K562 (cell line): ENCODE results near the gene MAML3. TPM values are rescaled to one million over a fixed set of nuclear protein-coding genes. Genes with fewer than 3 reads are reported as not detected.

Experiments
- ATAC-seq: fragments of 200-7000 bp; cut with Tn5 transposase; 3 replicates; pipeline ENCODE4 v1.9.1; 2020; ENCODE audit warnings: moderate library complexity
- BruUV-seq: library from RNA; stranded (reverse); fragments of 400-500 nt; replicated peaks from 2 replicates; lab custom pipeline; 2021; lab: Mats Ljungman, UMichigan
- CTCF ChIA-PET: fragments of 300-600 bp; formaldehyde crosslinking; extraction: SDS; loops from one replicate; lab custom pipeline; 2021; ENCODE audit warnings: low intra/inter-chr PET ratio; lab: Yijun Ruan, JAX
- POLR2A ChIA-PET: fragments of 300-600, 350-650 bp; sonication (Branson Sonifier 250); formaldehyde crosslinking; extraction: SDS; loops from one replicate; lab custom pipeline; 2021; ENCODE audit warnings: antibody characterized with exemption, inconsistent platforms; lab: Yijun Ruan, JAX
- DNase-seq, 4 experiments: peaks; one replicate each; pipeline versions ENCODE4 v3.0.0 to v3.0.0-alpha.2; 2011 to 2018; ENCODE audit warnings: low spot score in 3 of 4, mixed read lengths in 3 of 4; ENCODE audit errors: extremely low read depth in 1 of 4
- FAIRE-seq: peaks from 2 replicates; lab custom pipeline; 2011; peaks lifted over from hg19 to GRCh38; lab: Jason Lieb, UNC
- H2AFZ ChIP-seq: 2 replicates; pipeline ENCODE4 v1.6.0; 2011; ENCODE audit warnings: low read depth, low read length, control low read depth, inconsistent platforms
- H3K27ac ChIP-seq: fragments of 200-600 bp; 3 replicates; pipeline ENCODE4 v1.8.0; 2011; ENCODE audit warnings: low read depth, mild to moderate bottlenecking, control low read depth, inconsistent platforms, low read length, moderate library complexity, mixed read lengths; ENCODE audit errors: extremely low read depth
- H3K27me3 ChIP-seq, 2 experiments: fragments of 300-600 bp in 1 of 2; 2 replicates in 1 of 2; 3 replicates in 1 of 2; pipeline versions ENCODE4 v1.6.0 to v1.8.0; 2011; ENCODE audit warnings: inconsistent platforms in 2 of 2, low read length in 2 of 2, mild to moderate bottlenecking in 1 of 2, mixed read lengths in 1 of 2, moderate library complexity in 1 of 2; ENCODE audit not compliant: control insufficient read depth in 2 of 2, insufficient read depth in 2 of 2
- H3K36me3 ChIP-seq: fragments of 300-600 bp; 3 replicates; pipeline ENCODE4 v1.8.0; 2011; ENCODE audit warnings: mild to moderate bottlenecking, low read length, inconsistent platforms; ENCODE audit not compliant: control insufficient read depth, insufficient read depth
- H3K4me1 ChIP-seq, 2 experiments: fragments of 200-600 bp in 1 of 2; replicated peaks in 1 of 2; 2 replicates in 1 of 2; 3 replicates in 1 of 2; pipeline versions ENCODE4 v1.5.1 to v1.8.0; 2011; ENCODE audit warnings: inconsistent platforms in 2 of 2, low read length in 2 of 2, mild to moderate bottlenecking in 1 of 2, mixed read lengths in 1 of 2, moderate library complexity in 1 of 2; ENCODE audit not compliant: control insufficient read depth in 2 of 2, insufficient read depth in 2 of 2
- H3K4me2 ChIP-seq: 2 replicates; pipeline ENCODE4 v1.6.1; 2011; ENCODE audit warnings: low read length, control low read depth, inconsistent platforms, mixed read lengths; ENCODE audit not compliant: insufficient read depth
- H3K4me3 ChIP-seq: fragments of 200-600 bp; sonication (generic), shearing (Covaris generic); 2 replicates; pipeline ENCODE4 v1.5.1; 2016; ENCODE audit warnings: control low read depth, inconsistent platforms
- H3K79me2 ChIP-seq: fragments of 200-600 bp; 3 replicates; pipeline ENCODE4 v1.8.0; 2011; ENCODE audit warnings: low read length, inconsistent platforms; ENCODE audit not compliant: control insufficient read depth, insufficient read depth
- H3K9ac ChIP-seq, 2 experiments: 2 replicates each; pipeline versions ENCODE4 v1.6.0 to v1.6.1; 2011; ENCODE audit warnings: low read depth in 2 of 2, low read length in 2 of 2, control low read depth in 1 of 2, inconsistent platforms in 1 of 2, mild to moderate bottlenecking in 1 of 2, mixed read lengths in 1 of 2; ENCODE audit not compliant: insufficient read depth in 1 of 2
- H3K9me1 ChIP-seq: one replicate; pipeline ENCODE4 v1.6.0; 2011; ENCODE audit warnings: inconsistent platforms, mild to moderate bottlenecking, low read length, moderate library complexity; ENCODE audit not compliant: control insufficient read depth, insufficient read depth
- H3K9me3 ChIP-seq: replicated peaks from 2 replicates; pipeline ENCODE4 v1.5.1; 2011; ENCODE audit warnings: low read depth, low read length, inconsistent platforms; ENCODE audit not compliant: control insufficient read depth, insufficient read depth
- H4K20me1 ChIP-seq: replicated peaks from 2 replicates; pipeline ENCODE4 v1.6.1; 2011; ENCODE audit warnings: low read length, inconsistent platforms, mixed read lengths; ENCODE audit not compliant: control insufficient read depth, insufficient read depth
- CHD2 ChIP-seq: IDR thresholded peaks from 2 replicates; pipeline ENCODE4 v1.6.1; 2011; ENCODE audit warnings: low read depth, low read length
- JUND ChIP-seq, 2 experiments: IDR thresholded peaks; 2 replicates in 1 of 2; 3 replicates in 1 of 2; pipeline ENCODE4 v1.6.1; 2011; ENCODE audit warnings: borderline replicate concordance in 2 of 2, low read depth in 2 of 2, low read length in 2 of 2, improper control_type of control experiment in 1 of 2, missing biosample characterization in 1 of 2, missing genetic modification characterization in 1 of 2, missing genetic modification reagents in 1 of 2
- NBN ChIP-seq: fragments of 450-650 bp; IDR thresholded peaks from 2 replicates; pipeline ENCODE4 v1.6.1; 2016; ENCODE audit warnings: low read depth, mild to moderate bottlenecking
- NR2C2 ChIP-seq, 2 experiments: fragments of 200-800 bp in 1 of 2; sonication (Bioruptor generic) in 1 of 2; sonication (generic) in 1 of 2; formaldehyde crosslinking in 1 of 2; IDR thresholded peaks; 2 replicates each; pipeline versions ENCODE4 v1.6.1 to v1.8.0; 2016 to 2022; ENCODE audit warnings: mild to moderate bottlenecking in 1 of 2, missing compliant biosample characterization in 1 of 2, missing genetic modification characterization in 1 of 2, missing genetic modification reagents in 1 of 2
- PHB ChIP-seq: fragments of 250-450 bp; sonication (Bioruptor Pico); IDR thresholded peaks from 2 replicates; pipeline ENCODE4 v1.5.0; 2021
- RBM15 ChIP-seq: fragments of 200-400 bp; formaldehyde crosslinking; IDR thresholded peaks from 2 replicates; pipeline ENCODE4 v1.6.1; 2018; ENCODE audit warnings: mild to moderate bottlenecking, low read length, moderate library complexity; ENCODE audit not compliant: insufficient read depth
- RBM34 ChIP-seq: fragments of 200-400 bp; formaldehyde crosslinking; IDR thresholded peaks from 2 replicates; pipeline ENCODE4 v1.6.1; 2018; ENCODE audit warnings: low read length, borderline replicate concordance; ENCODE audit not compliant: insufficient read depth
- SPI1 ChIP-seq: IDR thresholded peaks from 2 replicates; pipeline ENCODE4 v1.6.1; 2011; ENCODE audit warnings: low read depth, low read length, control low read depth, borderline replicate concordance
- SREBF1 ChIP-seq: fragments of 150-350 bp; IDR thresholded peaks from 2 replicates; pipeline ENCODE4 v1.6.1; 2014; ENCODE audit warnings: antibody characterized with exemption, low read depth, low read length, borderline replicate concordance
- ZNF778 ChIP-seq: fragments of 450-650 bp; formaldehyde crosslinking; IDR thresholded peaks from 2 replicates; pipeline ENCODE4 v1.4.0; 2020; ENCODE audit warnings: mild to moderate bottlenecking, moderate library complexity
- WGBS: fragments of 100-300 bp; shearing (Covaris generic); methylation state at CpG from one replicate; pipeline ENCODE4 v1.1.6; 2016; ENCODE audit warnings: low coverage, mixed read lengths; ENCODE audit not compliant: insufficient coverage; ENCODE audit errors: missing lambda C conversion rate; 5-methylcytosine and 5-hydroxymethylcytosine counted together
- in situ Hi-C: fragments of 300-500 bp; cut with MboI; formaldehyde crosslinking; loops from 4 replicates; pipeline ENCODE4 v1.15.0; 2018; ENCODE audit warnings: inconsistent platforms, mixed read lengths
- intact Hi-C: fragments of 100-400 bp; cut with micrococcal nuclease; formaldehyde crosslinking; loops from 2 replicates; pipeline ENCODE4 v1.14.2; 2022
- polyA plus RNA-seq, 8 experiments: library from polyadenylated mRNA; depleted of rRNA in 4 of 8; stranded (reverse) in 5 of 8; unstranded in 3 of 8; fragments of >200 nt; fragmentation: Nextera tagmentation in 2 of 8; fragmentation: Illumina TruSeq in 1 of 8; extraction: Ambion mirVana in 2 of 8; extraction: Trizol in 1 of 8; gene quantifications; 2 replicates each; pipeline versions ENCODE4 v1.2.1 to v1.2.3, GENCODE V29; 2011 to 2014; ENCODE audit warnings: inconsistent platforms in 1 of 8, missing spikeins in 1 of 8
- total RNA-seq, 7 experiments: library from RNA; depleted of rRNA in 6 of 7; stranded (reverse); fragments of >200 nt in 6 of 7; fragmentation: Illumina TruSeq in 2 of 7; extraction: Trizol in 2 of 7; gene quantifications; 2 replicates each; pipeline versions ENCODE4 v1.2.1 to v1.2.3, GENCODE V29; 2011 to 2021; ENCODE audit warnings: low replicate concordance in 1 of 7
- TF ChIP-seq, protein P1 (sequence below), 2 experiments: fragments of 450-650 bp in 1 of 2; sonication (generic) in 1 of 2; formaldehyde crosslinking; conservative IDR thresholded peaks; 2 replicates each; pipeline versions ENCODE4 v1.4.0 to v1.8.1; 2020 to 2022; ENCODE audit warnings: mild to moderate bottlenecking in 1 of 2, missing genetic modification reagents in 1 of 2
- TF ChIP-seq, protein P2 (sequence below): sonication (generic); formaldehyde crosslinking; IDR thresholded peaks from 2 replicates; pipeline ENCODE4 v1.8.0; 2023; ENCODE audit warnings: mild to moderate bottlenecking, missing genetic modification reagents
- TF ChIP-seq, protein P3 (sequence below): fragments of 450-650 bp; conservative IDR thresholded peaks from 2 replicates; pipeline ENCODE4 v1.6.1; 2016; ENCODE audit warnings: missing genetic modification characterization, low read depth, mild to moderate bottlenecking, missing compliant biosample characterization, moderate library complexity
- TF ChIP-seq, protein P4 (sequence below): sonication (generic); formaldehyde crosslinking; IDR thresholded peaks from 2 replicates; pipeline ENCODE4 v1.8.1; 2023; ENCODE audit warnings: mild to moderate bottlenecking, missing genetic modification reagents

The MAML3 gene
- total and polyA plus RNA-seq, 9 of the 15 experiments (the other 6 are each of a cell fraction or from before 2014, with no cell fraction given), result 0.01 to 0.55 (median 0.25) TPM

DNA sequence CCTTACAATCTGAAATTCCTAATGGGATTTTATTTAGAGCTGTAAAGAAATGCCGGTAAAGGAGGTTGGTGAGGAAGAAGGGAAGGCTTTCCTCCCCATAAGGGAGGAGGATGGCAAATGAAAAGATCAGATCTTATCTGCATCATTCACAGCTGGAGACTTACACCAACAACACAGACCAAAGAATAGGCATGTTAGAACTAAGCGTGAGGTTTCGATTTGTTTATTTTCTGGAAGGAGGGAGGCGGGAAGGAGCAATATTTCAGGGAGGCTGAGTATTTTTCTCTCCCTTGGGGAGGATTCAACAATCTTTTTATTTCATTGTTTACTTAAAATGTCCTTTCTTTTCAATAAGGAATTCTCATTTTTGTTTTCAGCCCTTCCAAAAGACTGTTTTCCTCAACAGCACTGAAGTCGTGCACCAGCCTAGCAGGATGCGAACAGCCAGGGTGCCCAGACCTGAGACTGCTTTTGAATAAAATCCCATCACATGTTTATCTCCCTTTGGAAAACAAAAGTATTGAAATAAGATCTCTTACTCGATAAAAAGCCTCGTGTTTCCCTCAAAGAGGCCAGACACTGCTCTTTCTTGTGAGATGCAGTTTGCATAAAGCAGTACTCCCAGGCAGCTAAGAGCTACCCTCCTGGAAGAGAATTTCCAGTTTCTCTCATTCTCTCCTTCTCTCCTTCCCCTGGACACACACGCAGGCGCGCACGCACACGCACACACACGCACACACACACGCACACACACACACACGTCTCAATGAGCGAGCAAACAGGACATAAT is 252.3 kb downstream of the MAML3 start (continued):
- no peak for TF ChIP-seq SPI1
- TF ChIP-seq, protein P1, sequence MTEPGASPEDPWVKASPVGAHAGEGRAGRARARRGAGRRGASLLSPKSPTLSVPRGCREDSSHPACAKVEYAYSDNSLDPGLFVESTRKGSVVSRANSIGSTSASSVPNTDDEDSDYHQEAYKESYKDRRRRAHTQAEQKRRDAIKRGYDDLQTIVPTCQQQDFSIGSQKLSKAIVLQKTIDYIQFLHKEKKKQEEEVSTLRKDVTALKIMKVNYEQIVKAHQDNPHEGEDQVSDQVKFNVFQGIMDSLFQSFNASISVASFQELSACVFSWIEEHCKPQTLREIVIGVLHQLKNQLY (CRISPR knock-in tag; conservative IDR thresholded peaks at IDR 0.05), result no peak

DNA sequence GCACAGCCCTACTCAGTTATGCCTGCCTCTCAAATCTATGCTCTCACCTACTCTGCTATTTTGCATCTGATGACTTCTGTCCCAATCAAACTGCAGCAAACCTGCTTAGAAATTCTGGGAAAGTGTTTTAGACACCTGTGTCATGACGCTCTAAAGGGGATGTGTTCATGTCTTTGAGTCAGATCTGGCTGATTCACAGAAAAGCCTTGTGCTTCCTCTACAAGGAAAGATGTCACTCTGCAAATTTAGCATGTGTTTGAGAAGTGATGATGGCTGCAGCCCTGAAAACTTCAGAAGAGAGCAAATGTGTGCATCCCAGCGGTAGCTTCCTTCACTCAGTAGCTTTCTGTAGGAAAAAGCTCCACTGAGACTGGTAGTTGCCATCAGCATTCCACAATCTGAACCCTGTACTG is 253.0 kb downstream of the MAML3 start:
- Histone ChIP-seq H3K4me1 (no peaks in the 10 kb centered on the region), H3K36me3 (no peaks in the 10 kb centered on the region), H2AFZ (no peak overlapping the region), H3K4me3 (no peak overlapping the region), H3K9ac (no peak overlapping the region), H3K9me3 (no peaks in the 10 kb centered on the region), H3K9me1 (no peaks in the 10 kb centered on the region), H3K27ac (no peak overlapping the region), H4K20me1 (no peaks in the 10 kb centered on the region), H3K4me2 (no peak overlapping the region), H3K79me2 (no peaks in the 10 kb centered on the region), H3K27me3 (peaks cover 7 to 13% of the 10 kb centered on the region in 2 experiments)
- ATAC-seq, result no peak
- ChIA-PET POLR2A (no interaction called here), CTCF (no interaction called here)
- FAIRE-seq, result no peak
- no TSS peak for BruUV-seq
- intact Hi-C loops (no loop called here), in situ Hi-C loops (no loop called here)
- no peak for TF ChIP-seq NBN
- no peak for TF ChIP-seq JUND (IDR thresholded peaks at IDR 0.05; ENCODE audit: borderline replicate concordance, low read depth, low read length)
- TF ChIP-seq JUND (tag; IDR thresholded peaks at IDR 0.05; ENCODE audit: borderline replicate concordance, low read depth, low read length), result no peak
- TF ChIP-seq PHB (CRISPR knock-in tag), result no peak
- TF ChIP-seq, protein P2, sequence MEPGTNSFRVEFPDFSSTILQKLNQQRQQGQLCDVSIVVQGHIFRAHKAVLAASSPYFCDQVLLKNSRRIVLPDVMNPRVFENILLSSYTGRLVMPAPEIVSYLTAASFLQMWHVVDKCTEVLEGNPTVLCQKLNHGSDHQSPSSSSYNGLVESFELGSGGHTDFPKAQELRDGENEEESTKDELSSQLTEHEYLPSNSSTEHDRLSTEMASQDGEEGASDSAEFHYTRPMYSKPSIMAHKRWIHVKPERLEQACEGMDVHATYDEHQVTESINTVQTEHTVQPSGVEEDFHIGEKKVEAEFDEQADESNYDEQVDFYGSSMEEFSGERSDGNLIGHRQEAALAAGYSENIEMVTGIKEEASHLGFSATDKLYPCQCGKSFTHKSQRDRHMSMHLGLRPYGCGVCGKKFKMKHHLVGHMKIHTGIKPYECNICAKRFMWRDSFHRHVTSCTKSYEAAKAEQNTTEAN, result no peak
- no peak for TF ChIP-seq CHD2
- TF ChIP-seq ZNF778 (CRISPR knock-in tag), result no peak
- TF ChIP-seq SREBF1, result no peak
- TF ChIP-seq RBM34, result no peak
- TF ChIP-seq, protein P3, sequence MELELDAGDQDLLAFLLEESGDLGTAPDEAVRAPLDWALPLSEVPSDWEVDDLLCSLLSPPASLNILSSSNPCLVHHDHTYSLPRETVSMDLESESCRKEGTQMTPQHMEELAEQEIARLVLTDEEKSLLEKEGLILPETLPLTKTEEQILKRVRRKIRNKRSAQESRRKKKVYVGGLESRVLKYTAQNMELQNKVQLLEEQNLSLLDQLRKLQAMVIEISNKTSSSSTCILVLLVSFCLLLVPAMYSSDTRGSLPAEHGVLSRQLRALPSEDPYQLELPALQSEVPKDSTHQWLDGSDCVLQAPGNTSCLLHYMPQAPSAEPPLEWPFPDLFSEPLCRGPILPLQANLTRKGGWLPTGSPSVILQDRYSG (tag), result no peak
- no peak for TF ChIP-seq NR2C2 (CRISPR knock-in tag; IDR thresholded peaks at IDR 0.05)
- TF ChIP-seq NR2C2 (tag; IDR thresholded peaks at IDR 0.05), result no peak
- TF ChIP-seq, protein P4, sequence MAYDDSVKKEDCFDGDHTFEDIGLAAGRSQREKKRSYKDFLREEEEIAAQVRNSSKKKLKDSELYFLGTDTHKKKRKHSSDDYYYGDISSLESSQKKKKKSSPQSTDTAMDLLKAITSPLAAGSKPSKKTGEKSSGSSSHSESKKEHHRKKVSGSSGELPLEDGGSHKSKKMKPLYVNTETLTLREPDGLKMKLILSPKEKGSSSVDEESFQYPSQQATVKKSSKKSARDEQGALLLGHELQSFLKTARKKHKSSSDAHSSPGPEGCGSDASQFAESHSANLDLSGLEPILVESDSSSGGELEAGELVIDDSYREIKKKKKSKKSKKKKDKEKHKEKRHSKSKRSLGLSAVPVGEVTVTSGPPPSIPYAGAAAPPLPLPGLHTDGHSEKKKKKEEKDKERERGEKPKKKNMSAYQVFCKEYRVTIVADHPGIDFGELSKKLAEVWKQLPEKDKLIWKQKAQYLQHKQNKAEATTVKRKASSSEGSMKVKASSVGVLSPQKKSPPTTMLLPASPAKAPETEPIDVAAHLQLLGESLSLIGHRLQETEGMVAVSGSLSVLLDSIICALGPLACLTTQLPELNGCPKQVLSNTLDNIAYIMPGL (CRISPR knock-in tag), result no peak
- TF ChIP-seq RBM15, result no peak
- WGBS, result 0% methylated on average over 2 of the region's 2 CpGs
- DNase-seq, result no peak
